Cardiac fibroblast (primary cell): ENCODE data around the gene ADAMTS2.

ENCODE experiments used
- DNase-seq, 2 donors: peaks; one replicate each; pipeline versions ENCODE4 v3.0.0 to v3.0.0-alpha.2; 2010; ENCODE audit warnings: low read depth in 2 of 2
- H3K4me3 ChIP-seq, 2 donors: replicated peaks in 1 of 2; 1 replicate in 1 of 2; 2 replicates in 1 of 2; pipeline ENCODE4 v1.5.1; 2011; ENCODE audit warnings: low read depth in 2 of 2, low read length in 2 of 2, mild to moderate bottlenecking in 2 of 2, moderate library complexity in 1 of 2
- CTCF ChIP-seq: IDR thresholded peaks from one replicate; pipeline ENCODE4 v1.5.1; 2011; ENCODE audit warnings: low read depth, mild to moderate bottlenecking, low read length, inconsistent platforms

The ADAMTS2 gene

GRCh38 chr5:179166886-179167841 is 178.1 kb downstream of the ADAMTS2 start:
- DNase-seq: peak; percentile 63 to 83
- peak overlapping the region; percentile 5 to 30 for H3K4me3 ChIP-seq
- peak; percentile 42 for TF ChIP-seq CTCF

GRCh38 chr5:179166171-179166885 is 178.9 kb downstream of the ADAMTS2 start:
- H3K4me3 ChIP-seq: no peak overlapping the region
- no peak for DNase-seq
- no peak for TF ChIP-seq CTCF

- DNase-seq: no peak
- TF ChIP-seq CTCF: no peak
- H3K4me3 ChIP-seq: no peak overlapping the region
These were observed 179.7 kb downstream of the ADAMTS2 start for GRCh38 chr5:179165421-179166170.

GRCh38 chr5:179164331-179165311 is 180.6 kb downstream of the ADAMTS2 start:
- no peak for TF ChIP-seq CTCF

GRCh38 chr5:179163236-179164155 is 181.8 kb downstream of the ADAMTS2 start:
- no peak overlapping the region for H3K4me3 ChIP-seq
- TF ChIP-seq CTCF: no peak
- DNase-seq: no peak

More at GRCh38 chr5:179164331-179165311, 180.6 kb downstream of the ADAMTS2 start:
- DNase-seq: no peak
- H3K4me3 ChIP-seq: no peak overlapping the region
